ENCODE measurements around the gene SLC34A2. TPM values are rescaled to one million over a fixed set of nuclear protein-coding genes. Genes with fewer than 3 reads are reported as not detected.

The SLC34A2 gene
- total RNA-seq, 1 donor from 2014 or later: 3.3 TPM

DNA sequence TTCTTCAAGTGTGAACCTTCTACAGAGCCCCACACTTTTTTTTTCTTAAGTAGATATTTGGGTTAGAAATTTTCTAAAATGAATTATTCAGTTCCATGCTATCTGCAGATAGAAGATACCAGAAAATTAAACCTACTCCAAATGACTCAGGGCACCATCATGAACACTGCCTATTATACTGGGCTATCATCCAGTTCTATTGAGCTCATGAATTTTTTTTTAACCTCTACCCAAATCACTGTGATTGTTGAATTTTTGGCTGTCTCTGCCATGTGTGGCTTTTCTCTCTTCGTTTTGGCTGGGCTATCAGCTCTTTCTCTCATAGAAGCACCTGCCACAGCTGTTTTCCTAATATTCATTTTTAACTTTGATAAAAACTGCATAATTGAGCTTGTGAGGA lies 31.0 kb upstream of the SLC34A2 start:
- no peaks in the 10 kb centered on the region for H3K36me3 ChIP-seq (ENCODE audit: control insufficient read depth, insufficient read depth, low read length)
- TF ChIP-seq, protein P1, sequence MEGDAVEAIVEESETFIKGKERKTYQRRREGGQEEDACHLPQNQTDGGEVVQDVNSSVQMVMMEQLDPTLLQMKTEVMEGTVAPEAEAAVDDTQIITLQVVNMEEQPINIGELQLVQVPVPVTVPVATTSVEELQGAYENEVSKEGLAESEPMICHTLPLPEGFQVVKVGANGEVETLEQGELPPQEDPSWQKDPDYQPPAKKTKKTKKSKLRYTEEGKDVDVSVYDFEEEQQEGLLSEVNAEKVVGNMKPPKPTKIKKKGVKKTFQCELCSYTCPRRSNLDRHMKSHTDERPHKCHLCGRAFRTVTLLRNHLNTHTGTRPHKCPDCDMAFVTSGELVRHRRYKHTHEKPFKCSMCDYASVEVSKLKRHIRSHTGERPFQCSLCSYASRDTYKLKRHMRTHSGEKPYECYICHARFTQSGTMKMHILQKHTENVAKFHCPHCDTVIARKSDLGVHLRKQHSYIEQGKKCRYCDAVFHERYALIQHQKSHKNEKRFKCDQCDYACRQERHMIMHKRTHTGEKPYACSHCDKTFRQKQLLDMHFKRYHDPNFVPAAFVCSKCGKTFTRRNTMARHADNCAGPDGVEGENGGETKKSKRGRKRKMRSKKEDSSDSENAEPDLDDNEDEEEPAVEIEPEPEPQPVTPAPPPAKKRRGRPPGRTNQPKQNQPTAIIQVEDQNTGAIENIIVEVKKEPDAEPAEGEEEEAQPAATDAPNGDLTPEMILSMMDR (IDR thresholded peaks at IDR 0.05; ENCODE audit: insufficient read depth, low read length, poor library complexity, severe bottlenecking): no peak
- no peak for DNase-seq (ENCODE audit: low read depth)
- no peaks in the 10 kb centered on the region for H3K27me3 ChIP-seq (ENCODE audit: control insufficient read depth, insufficient read depth, low read length)
- H3K4me3 ChIP-seq (ENCODE audit: low read depth, low read length): no peak overlapping the region

DNA sequence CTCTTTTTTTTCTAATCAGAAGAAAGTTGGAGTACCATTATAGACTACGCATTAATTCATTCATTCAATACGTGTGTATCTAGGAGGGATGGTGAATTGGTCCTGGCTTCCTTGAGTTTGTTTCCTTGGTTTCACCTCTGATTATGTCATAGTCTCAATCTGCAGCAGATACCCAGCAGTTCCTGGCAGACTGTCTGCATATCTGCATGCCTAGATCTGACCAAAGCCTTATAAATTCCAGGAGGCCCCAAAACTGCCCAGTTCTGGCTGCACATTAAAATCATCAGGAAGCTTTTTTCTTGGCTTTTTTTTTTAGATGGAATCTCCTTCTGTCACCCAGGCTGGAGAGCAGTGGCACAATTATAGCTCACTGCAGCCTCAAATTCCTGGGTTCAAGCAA lies 27.2 kb upstream of the SLC34A2 start:
- Histone ChIP-seq H3K4me3 (ENCODE audit: low read depth, low read length) (no peak overlapping the region), H3K36me3 (ENCODE audit: control insufficient read depth, insufficient read depth, low read length) (no peaks in the 10 kb centered on the region), H3K27me3 (ENCODE audit: control insufficient read depth, insufficient read depth, low read length) (no peaks in the 10 kb centered on the region)
- TF ChIP-seq, protein P1 (IDR thresholded peaks at IDR 0.05; ENCODE audit: insufficient read depth, low read length, poor library complexity, severe bottlenecking): no peak
- DNase-seq (ENCODE audit: low read depth): no peak

DNA sequence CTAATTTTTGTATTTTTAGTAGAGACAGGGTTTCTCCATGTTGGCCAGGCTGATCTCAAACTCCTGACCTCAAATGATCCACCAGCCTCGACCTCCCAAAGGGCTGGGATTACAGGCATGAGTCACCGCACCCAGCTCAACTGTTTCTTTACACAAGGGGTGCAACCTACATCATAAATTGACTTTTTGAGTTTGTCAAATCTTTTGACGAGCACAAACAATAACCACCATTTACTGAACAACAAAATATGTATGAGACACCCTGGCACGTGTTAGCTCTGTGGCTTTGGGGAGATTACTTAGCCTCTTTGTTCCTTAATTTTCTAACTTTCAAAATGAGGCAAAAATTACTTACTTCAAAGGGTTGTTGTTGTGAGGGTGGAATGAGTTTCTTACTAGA lies 23.5 kb upstream of the SLC34A2 start:
- TF ChIP-seq, protein P1 (IDR thresholded peaks at IDR 0.05; ENCODE audit: insufficient read depth, low read length, poor library complexity, severe bottlenecking): no peak
- no peaks in the 10 kb centered on the region for H3K36me3 ChIP-seq (ENCODE audit: control insufficient read depth, insufficient read depth, low read length)
- H3K4me3 ChIP-seq (ENCODE audit: low read depth, low read length): no peak overlapping the region
- no peak for DNase-seq (ENCODE audit: low read depth)
- no peaks in the 10 kb centered on the region for H3K27me3 ChIP-seq (ENCODE audit: control insufficient read depth, insufficient read depth, low read length)

DNA sequence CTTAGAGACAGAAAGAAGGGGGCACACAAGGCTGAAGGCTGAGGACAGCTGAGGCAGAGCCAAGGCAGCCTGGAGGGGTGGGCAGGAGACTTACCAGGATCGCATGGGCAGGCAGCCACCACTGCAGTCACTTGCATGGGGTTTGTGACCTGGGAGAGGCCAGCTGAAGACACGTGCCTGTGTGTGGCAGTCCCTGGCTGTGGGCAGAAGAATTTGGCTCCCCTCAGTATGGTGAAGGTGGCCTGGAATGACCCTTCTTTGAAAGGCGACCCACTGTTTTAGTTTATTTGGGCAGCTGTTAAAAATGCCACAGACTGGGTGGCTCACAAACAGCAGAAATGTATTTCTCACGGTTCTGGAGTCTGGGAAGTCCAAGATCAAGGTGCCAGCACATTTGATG lies 22.1 kb upstream of the SLC34A2 start:
- no peaks in the 10 kb centered on the region for H3K36me3 ChIP-seq (ENCODE audit: control insufficient read depth, insufficient read depth, low read length)
- no peak for DNase-seq (ENCODE audit: low read depth)

DNA sequence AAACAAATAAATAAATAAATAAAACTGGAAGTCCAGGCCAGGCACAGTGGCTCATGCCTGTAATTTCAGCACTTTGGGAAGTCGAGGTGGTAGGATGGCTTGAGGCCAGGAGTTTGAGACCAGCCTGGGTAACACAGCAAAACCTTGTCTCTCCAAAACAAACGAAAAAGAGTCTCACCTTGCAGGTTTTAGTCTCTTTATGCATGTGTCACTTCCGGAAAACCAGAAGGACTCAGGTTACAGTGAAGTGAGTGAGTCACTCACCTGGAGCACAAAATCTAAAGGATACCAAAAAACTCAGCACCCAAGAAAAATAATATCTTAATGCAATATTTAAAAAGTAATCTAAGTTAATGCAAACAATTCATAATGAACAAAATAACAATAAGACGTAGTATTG lies 20.1 kb upstream of the SLC34A2 start:
- DNase-seq (ENCODE audit: low read depth): no peak
- Histone ChIP-seq H3K4me3 (ENCODE audit: low read depth, low read length) (no peak overlapping the region), H3K36me3 (ENCODE audit: control insufficient read depth, insufficient read depth, low read length) (no peaks in the 10 kb centered on the region), H3K27me3 (ENCODE audit: control insufficient read depth, insufficient read depth, low read length) (no peaks in the 10 kb centered on the region)
- TF ChIP-seq, protein P1 (IDR thresholded peaks at IDR 0.05; ENCODE audit: insufficient read depth, low read length, poor library complexity, severe bottlenecking): no peak

More for the DNA sequence above, 22.1 kb upstream of the SLC34A2 start:
- TF ChIP-seq, protein P1 (IDR thresholded peaks at IDR 0.05; ENCODE audit: insufficient read depth, low read length, poor library complexity, severe bottlenecking): no peak
- Histone ChIP-seq H3K27me3 (ENCODE audit: control insufficient read depth, insufficient read depth, low read length) (no peaks in the 10 kb centered on the region), H3K4me3 (ENCODE audit: low read depth, low read length) (no peak overlapping the region)

DNA sequence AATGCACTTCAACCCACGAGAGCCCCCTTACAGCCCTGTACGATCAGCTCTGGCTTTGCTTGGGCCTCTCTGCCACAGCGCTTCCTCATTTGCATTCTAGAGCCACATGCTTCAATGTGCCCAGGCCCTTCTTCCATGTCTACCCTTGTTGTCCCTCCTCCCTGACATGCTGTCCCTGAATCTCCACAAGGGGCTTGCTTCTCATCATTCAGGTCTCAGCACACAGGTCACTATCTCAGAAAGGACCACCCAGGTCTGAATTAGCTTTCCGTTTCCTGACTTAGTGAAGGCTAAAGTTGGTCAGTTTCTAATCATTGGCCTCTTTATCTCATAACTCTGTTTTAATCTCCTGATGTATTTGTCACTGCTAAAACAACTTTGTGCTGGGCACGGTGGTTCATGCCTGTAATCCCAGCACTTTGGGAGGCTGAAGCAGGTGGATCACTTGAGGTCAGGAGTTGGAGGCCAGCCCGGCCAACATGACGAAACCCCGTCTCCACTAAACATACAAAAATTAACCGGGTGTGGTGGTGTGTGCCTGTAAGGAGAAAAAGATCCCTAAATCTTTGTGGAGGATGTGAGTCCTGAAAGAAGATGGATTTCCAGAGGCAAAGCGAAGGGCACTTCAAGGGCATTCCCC lies 17.9 kb upstream of the SLC34A2 start:
- TF ChIP-seq, protein P1 (IDR thresholded peaks at IDR 0.05; ENCODE audit: insufficient read depth, low read length, poor library complexity, severe bottlenecking): no peak
- Histone ChIP-seq H3K36me3 (ENCODE audit: control insufficient read depth, insufficient read depth, low read length) (no peaks in the 10 kb centered on the region), H3K27me3 (ENCODE audit: control insufficient read depth, insufficient read depth, low read length) (no peaks in the 10 kb centered on the region), H3K4me3 (ENCODE audit: low read depth, low read length) (no peak overlapping the region)
- no peak for DNase-seq (ENCODE audit: low read depth)
